GM21825 (cell line): ENCODE results near the gene SCN10A.

Experiments used
- ATAC-seq: cut with Tn5 transposase; IDR thresholded peaks from one replicate; pipeline ENCODE4 v1.9.1; 2021; ENCODE audit warnings: mild to moderate bottlenecking, moderate library complexity; ENCODE audit not compliant: unreplicated experiment

Gene SCN10A

DNA sequence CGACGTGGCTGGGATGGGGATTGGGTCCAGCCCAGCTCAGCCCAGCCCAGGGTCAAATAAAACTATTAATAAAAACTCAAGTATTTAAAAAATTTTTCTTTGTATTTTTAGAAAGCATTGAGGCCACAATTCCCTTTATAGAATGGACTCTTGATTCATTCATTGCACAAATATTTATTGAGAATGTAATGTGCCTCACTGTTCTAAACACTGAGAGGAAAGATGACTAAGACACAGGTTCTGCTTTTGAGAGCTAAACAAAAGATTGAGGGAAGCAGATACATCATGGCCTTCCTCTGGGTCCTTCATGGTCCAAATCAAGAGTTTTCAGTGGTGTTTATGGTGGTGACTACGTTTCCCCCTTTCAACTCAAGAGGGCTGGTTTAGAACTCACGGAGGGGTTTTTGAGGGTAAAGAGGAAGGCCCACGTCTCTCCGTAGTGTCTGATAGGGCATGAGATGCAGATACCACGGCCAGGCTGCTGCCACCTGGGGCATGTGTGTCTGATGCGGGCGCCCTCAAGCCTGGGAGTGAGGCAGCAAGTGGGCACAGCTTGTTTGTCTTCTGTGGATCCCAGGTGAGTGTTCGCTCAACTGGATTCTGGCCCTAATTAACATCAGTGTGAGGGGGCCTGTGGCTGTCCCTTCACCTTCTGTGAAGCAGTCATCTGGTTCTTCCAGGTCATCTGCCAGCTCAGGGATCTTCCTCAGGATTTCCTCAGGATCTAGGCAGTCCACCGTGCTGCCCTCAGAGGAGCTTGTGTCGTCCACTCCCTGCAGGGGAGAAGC lies 93.0 kb downstream of the SCN10A start:
- ATAC-seq, result no peak

DNA sequence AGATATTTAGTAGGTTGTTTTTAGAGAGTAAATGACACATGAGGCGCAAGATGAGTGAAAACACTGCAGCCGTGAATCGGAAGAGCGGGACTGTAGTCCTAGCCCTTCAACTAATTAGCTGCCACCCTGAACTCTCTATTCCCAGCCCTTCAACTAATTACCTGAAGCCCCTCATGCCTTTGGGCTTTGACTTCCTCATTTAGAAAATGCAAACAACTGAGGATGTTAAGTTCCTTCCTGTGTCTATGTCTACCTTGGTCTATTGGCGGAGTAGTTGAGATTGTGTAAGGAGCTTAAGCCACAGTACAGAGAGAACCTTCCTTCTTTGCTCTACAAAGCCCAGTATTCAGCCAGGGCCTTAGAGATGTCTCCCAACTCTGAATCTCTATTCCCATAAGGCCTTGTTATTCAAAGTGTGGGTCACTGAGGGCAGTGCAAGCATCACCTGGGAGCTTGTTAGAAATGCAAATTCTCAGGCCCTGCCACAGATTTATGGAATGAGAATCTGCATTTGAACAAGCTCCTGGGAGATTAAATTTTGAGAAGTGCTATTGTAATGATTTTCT lies 94.7 kb downstream of the SCN10A start:
- no peak for ATAC-seq

DNA sequence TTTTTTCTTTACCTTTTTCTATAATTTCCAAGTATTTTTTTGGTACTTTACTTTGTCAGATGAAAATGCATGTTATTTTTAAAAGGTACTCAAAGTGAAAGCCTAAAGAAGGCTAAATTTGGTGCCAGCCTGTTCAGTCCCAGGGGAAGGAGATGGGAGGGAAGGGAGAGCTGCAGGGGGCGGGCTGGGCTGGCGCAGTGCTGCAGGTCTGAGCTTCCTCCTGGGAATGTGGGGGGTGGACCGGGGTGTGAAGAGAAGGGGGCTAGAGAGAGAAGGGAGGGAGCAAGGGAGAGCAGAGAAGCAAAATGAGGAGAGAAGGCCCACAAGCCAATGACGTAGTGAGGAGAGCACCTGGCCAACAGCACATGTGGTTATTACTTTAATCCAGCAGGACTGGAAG lies 95.6 kb downstream of the SCN10A start:
- ATAC-seq, result no peak

DNA sequence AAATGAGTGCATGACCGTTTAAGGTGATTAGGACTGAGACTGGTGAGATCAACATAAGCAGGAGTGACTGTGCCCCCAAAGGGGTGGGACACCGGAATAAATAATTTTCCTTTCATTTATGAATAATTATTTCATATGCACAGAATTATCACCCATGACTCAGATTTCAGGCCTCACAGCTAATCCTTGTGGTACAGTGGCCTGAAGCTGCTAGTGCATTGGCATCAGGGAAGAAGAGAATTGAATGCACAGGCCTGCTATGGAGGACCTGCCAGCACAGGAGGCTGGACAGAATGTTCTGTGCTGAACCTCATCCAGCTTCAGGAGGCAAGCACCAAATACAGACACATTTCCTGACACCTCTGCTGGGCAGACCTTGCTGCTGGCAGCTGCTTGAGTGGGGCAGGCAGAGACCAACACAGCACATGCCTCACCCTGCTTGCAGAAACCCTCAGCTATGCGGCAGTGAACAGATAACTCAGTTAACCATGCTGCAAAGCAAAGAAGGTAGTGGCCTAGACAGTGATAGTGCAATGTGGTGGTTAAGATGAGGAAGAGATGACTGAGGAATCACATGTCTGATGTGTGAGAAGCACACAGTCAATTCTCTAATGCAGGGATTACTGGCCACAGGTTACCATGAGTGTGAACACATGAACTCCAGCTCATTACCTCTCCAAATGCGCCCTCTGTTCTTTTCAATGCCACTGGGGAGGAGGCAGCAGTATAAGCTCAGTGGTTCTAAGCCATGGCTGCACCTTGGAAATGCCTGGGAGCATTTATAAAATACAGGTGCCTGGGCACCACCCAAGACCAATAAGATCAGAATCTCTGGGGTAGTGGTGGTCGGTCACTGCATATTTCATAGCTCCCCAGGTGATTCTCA lies 98.4 kb downstream of the SCN10A start:
- no peak for ATAC-seq

DNA sequence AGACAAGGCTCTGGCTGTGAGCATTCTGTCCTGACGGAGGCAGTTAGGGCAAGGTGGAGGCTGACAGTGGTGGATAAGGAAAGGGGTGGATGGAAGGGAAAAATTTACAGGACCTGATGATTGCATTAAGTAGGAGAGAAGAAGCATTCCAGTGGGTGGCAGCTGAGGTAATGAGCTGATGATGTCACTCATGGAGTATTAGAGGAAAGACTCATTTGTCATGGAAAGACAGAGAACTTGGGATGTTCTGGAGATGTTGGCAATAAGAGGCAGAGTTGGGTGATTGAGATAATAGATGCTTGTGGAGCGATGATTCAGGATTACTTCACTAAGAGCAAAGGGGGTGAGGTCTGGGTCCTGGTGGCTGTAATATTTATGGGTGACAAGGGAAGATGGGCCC lies 102.9 kb downstream of the SCN10A start:
- ATAC-seq, result no peak

DNA sequence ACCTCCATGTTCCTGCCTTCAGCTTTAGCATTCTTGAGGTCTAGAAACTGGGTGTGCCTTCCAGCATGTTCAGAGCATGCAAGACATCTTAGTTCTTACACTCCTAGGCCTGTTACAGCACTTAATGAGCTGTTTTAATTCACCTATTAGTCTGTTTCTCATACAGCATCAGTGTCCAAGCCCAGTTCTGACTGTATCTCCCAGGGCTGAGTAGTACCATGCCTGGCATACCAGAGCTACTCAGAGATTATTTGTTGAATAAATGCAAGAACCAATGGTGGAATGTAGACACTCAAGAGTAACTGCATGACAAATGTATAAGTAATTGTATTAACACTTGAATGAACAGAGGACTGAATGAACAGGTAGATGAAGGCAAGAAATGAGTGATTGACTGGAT lies 104.7 kb downstream of the SCN10A start:
- ATAC-seq, result no peak

DNA sequence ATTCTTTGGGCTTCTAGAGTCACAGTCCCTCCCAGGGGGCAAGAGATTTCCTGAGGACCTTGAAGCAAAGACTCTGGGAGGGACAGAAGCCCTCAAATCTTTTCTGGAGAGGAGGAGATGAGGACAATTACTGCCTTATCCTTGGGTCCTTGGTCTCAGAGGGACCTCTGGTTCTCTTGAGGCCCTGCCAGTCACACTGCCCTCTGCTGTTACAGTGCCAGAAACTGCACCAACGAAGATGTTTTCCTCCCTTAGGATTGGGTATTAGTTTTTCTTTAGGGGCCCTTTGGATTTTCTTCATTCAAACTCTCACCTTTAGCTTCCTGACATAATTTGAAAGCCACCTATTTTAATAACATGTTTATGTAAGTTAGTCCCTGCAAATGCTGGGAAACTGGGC lies 108.3 kb downstream of the SCN10A start:
- no peak for ATAC-seq

DNA sequence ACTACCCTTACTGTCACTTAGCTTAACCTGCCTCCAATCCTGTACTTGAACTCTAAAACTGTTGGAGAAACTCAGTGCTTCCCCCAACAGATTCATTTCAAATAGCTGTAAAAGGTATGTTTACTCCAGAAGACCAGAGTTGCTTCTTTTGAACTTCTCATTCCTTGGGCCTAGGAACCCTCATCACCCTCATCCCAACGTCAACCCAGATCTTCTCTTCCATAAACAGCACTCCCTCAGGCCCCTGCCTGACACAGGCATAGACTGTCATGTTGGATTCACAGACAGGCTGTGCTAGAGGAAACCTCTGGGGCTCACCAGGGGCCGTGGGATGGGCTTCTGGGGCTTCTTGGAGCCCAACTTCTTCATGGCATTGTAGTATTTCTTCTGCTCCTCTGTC lies 109.1 kb downstream of the SCN10A start:
- no peak for ATAC-seq

DNA sequence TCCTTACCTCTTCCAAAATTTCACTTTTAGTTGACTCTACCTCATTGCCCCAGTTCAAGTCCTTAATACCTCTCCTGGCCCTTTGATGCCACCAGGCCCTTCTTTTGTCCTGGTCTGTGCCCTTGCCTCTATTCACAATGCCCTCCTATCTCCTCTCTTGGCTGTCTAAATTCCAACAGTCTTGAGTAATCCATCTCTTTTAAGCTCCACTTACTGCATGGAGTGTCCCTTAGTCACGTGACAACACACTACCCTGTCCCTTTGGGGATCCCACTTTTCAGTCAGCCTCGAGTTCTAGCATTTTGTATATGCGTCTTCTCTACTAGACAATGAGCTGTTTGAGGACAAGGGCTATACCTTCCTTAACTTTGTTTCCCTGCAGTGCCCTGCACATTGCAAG lies 113.8 kb downstream of the SCN10A start:
- ATAC-seq, result no peak

DNA sequence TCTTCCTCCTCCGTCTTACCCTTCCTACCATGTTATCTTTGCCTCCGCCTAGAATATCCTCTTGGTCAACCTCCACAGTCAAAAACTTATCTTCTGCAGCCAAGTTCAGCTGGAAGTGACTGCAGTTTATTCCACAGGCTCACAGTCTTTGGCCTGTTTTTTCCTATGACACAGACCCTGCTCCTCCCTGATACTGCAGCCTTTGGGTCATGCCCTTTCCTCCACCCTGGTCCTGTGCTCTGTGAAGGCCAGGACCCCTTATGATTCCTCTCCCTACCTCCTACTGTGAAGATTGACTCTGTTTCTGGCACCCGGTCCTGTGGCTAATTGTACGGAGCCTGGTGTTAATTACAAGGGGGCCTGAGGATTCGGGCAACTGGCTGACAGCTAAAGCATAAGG lies 117.3 kb downstream of the SCN10A start:
- no peak for ATAC-seq

DNA sequence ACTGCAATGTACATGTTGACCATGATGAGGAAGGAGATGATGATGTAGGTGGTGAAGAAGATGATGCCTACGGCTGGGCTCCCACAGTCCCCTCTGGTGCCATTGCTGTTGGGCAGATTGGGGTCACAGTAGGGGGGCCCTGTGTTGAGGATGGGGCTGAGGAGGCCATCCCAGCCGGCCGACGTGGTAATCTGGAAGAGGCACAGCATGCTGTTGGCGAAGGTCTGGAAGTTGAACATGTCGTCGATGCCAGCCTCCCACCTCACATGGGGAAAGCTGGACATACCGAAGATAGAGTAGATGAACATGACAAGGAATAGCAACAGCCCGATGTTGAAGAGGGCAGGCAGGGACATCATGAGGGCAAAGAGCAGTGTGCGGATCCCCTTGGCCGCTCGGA lies 118.0 kb downstream of the SCN10A start:
- no peak for ATAC-seq

DNA sequence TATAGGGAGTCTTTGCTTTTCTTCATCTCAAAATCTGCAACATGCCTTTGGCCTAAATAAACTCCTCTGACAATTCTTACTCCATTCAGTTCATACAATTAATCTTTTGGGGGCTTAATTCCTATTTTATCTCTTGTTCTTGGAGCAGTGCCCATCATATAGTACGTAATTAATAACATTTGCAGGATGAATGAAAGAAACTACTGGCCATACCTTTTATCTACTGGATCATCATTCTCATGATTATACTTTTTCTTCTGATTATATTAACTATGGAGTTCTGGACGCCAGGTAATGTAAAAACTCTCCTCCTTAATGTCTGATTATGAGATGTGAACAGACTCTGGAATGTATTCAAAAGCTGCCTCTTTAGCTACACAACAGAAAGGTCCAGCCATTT lies 120.0 kb downstream of the SCN10A start:
- no peak for ATAC-seq

DNA sequence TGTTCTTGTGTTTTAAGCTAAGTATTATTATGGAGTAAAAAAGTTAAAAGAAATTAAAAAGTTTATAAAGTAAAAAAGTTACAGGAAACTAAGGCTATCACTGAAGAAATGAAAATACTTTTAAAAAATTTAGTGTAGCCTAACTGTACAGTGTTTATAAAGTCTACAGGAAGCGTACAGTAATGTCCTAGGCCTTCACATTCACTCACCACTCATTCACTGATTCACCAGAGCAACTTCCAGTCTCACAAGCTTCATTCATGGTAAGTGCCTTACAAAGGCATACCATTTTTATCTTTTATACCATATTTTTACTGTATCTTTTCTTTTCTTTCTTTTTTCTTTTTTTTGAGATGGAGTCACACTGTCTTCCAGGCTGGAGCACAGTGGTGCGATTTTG lies 125.8 kb downstream of the SCN10A start:
- ATAC-seq, result no peak

DNA sequence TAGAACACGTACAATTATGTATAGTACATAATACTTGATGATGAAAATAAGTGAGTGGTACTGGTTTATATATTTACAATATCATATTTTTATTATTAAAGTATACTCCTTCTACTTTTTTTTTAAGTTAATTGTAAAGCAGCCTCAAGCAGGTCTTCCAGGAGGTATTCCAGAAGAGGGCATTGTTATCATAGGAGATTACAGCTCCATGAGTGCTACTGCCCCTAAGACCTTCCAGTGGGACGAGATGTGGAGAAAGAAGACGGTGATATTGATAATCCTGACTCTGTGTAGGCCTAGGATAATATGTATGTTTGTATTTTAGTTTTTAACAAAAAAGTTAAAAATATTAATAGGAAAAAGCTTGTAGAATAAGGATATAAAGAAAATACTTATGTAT lies 126.2 kb downstream of the SCN10A start:
- ATAC-seq, result no peak

DNA sequence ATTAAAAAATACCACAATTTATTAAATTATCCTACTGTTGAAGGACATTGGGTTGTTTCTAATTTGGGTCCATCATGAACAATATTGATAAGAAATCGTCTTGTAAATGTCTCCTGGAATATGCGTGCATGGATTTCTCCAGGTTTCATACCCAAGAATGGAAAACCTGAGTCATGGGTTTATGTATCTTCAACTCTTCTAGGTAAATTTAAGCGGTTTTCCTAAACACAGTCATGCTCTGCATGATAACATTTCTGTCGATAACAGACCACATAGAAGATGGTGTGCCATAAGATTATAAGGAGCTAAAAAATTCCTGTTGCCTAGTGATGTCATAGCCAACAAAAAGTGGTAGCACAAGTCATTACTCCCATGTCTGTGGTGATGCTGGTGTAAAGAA lies 126.7 kb downstream of the SCN10A start:
- no peak for ATAC-seq

DNA sequence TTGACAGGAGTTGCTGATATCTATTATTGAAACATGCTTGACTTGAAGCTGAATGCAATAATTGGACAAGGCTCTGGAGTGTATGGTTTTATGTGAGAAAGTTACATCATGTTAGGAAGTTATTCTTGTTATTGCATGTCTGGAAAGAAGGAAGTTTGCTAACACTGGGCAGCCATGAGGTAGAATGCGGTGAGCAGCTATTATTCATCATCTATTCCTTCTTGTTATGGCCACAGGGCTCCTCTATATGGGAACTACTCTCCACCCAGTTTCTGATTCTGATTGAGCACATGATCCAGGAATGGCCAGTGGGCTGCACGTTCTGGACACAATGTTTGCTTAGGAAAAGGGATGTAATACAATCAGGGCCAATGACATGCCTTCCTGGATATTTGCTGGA lies 128.7 kb downstream of the SCN10A start:
- ATAC-seq, result no peak

DNA sequence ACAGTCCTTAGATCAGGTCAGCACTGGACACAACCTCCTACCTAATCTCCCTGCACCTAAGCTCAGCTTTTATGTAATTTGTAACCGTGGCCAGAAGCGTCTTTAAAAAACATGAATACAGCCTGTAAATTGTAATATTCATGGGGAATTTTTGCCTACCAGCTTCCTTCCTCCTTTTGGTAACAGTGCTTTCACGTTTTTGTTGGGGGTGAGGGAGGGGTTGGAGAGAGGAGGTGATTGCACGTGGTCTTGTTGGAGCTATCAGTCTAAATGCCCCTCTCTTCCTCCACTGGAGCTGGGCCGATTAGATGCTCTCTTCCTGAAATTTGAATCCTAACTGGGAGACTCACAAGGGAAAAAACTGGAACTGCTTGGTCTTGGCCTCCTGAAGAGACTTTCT lies 131.5 kb downstream of the SCN10A start:
- ATAC-seq, result no peak

DNA sequence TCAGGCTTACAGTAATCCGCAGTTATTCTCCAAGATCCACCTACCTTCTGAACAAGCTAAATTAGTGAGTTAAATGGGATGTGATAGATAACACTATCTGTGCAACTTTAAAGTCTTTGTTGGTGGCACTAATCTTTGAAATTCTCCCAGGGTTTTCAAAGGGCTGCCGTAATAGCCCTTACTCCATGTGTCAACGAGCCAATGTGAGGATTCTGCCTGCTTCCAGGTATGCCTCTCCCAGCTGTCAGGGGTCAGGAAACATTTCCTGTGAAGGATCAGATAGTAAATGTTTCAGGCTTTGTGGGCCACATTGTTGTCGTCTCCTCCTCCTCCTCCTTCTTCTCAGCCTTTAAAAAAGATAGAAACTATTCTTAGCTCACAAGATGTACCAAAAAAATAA lies 146.3 kb downstream of the SCN10A start:
- ATAC-seq, result no peak

DNA sequence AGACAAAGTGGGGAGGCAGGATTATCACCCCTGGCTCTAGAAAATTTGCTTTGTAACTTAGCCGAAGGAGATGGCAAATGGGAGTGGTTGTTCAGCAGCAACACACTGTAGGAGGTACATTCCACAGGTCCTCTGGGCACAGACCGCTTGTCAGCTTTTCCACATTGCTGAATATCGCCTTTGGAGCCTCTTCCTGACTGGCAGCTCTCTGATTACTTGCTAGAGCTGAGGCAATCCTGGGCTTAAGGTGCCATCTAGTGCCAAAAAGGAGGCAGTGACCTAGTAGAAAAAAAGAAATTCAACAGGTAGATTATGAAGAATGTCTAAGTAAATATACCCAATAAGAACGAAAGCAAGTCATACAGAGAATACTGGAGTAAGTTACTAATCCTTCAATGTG lies 153.5 kb downstream of the SCN10A start:
- ATAC-seq, result no peak

DNA sequence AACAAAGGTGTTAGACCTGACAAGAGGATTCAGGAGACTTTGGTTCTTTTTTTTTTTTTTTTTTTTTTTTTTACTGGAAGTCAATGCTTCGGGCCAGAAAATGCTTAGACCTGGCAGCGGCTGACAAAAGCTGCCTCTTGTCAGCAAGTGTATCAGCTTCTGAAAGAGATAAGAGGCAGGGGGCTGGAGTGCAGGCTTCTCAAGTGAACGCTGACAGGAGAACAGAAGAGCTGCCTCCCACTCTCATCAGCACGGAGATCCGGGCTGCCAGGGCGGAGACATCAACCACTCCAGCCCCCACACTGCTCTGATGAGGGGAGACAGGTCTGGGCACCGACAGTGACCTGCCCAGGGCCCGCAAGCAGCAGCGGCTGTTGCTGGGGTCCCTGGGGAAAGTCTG lies 157.2 kb downstream of the SCN10A start:
- ATAC-seq, result no peak

DNA sequence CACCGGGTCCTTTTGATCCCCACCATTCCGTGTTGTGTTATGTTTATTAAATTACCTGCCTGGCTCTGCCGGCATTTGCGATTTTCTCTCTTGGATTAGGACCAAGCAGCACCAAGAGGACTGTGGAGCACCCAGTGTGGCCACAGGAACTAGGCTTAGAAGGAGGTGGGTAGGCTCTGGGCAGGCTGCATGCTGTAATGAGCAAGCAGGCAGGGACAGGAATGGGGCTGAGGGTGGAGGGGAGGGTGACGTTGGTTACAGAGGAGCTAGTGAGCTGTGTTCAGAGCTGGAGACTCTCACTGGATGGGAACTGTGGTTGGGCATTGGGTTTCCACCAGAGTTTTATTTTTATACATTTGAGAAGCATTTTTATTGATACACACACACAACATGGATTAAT lies 158.6 kb downstream of the SCN10A start:
- ATAC-seq, result no peak

DNA sequence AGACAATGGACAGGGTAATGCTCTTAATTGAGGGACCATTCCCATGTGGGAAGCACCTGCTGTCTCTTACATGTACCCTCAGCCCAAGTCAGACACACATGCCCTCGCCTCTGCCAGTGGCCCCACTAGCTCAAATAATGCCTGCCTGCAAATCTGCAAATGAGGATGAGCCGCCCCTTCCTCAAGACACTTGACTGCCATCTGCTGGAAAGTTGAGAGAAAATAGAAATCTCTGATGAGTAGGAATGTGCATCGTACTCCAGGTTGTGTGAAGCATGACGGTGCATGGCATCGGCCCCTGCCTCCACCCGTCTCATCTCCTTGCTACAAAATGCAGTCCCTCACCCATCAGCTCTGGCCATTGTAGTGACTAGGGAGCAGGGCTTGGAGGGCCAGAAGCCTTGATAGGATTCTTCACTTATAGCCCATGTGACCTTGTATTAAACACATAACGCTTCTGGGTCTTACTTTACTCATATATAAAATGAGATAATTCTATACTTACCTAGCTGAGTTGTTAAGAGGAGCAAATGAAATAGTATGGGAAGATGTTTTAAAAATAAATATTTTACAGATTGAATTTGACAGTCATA lies 160.2 kb downstream of the SCN10A start:
- ATAC-seq, result no peak
